BLaER1 treated with 17β-estradiol and CSF1 and Interleukin-3, amounts not matched to agents 10 nM and 100 nM (cell line): Measurements from ENCODE around the gene SPRR2D.
A peak's percentile ranks its signal among the peaks of the same experiment; 100 is the strongest.
"Not testable (repeated sequence)": the region's sequence is repeated elsewhere in the genome, so short reads cannot be mapped to it uniquely, and the experiment has no call there.

Experiments
- H3K27ac ChIP-seq, 11 experiments: shearing (Covaris generic); formaldehyde crosslinking; 2 replicates each; pipeline ENCODE4 v1.8.1; 2022
- H3K27me3 ChIP-seq, 11 experiments: shearing (Covaris generic); formaldehyde crosslinking; 2 replicates each; pipeline ENCODE4 v1.8.1; 2022
- H3K36me3 ChIP-seq, 11 experiments: shearing (Covaris generic); formaldehyde crosslinking; 2 replicates each; pipeline ENCODE4 v1.8.1; 2022
- H3K4me1 ChIP-seq, 10 experiments: shearing (Covaris generic); formaldehyde crosslinking; 2 replicates each; pipeline ENCODE4 v1.8.1; 2022
- H3K4me2 ChIP-seq, 11 experiments: shearing (Covaris generic); formaldehyde crosslinking; 2 replicates each; pipeline ENCODE4 v1.8.1; 2022
- H3K4me3 ChIP-seq, 10 experiments: shearing (Covaris generic); formaldehyde crosslinking; 2 replicates each; pipeline ENCODE4 v1.8.1; 2022
- H3K9ac ChIP-seq, 11 experiments: shearing (Covaris generic); formaldehyde crosslinking; 2 replicates each; pipeline ENCODE4 v1.8.1; 2022
- H3K9me3 ChIP-seq, 11 experiments: shearing (Covaris generic); formaldehyde crosslinking; replicated peaks in 1 of 11; 2 replicates each; pipeline ENCODE4 v1.8.1; 2022
- H4K20me1 ChIP-seq, 11 experiments: shearing (Covaris generic); formaldehyde crosslinking; 2 replicates each; pipeline ENCODE4 v1.8.1; 2022
- Cebpa-rat ChIP-seq, 11 experiments: shearing (Covaris generic); IDR thresholded peaks; 2 replicates each; pipeline ENCODE4 v1.8.1; 2022

Gene SPRR2D

GRCh38 chr1:153025797-153026196, 15.1 kb downstream of the SPRR2D start:
- H3K36me3 ChIP-seq, result no peaks in the 10 kb centered on the region
- H3K27ac ChIP-seq, result no peak overlapping the region
- H3K27me3 ChIP-seq, result peaks cover 0 to 91% (median 6%) of the 10 kb centered on the region in 11 experiments; a peak in 10 of 22 replicates
- H3K4me2 ChIP-seq, result no peak overlapping the region
- H3K4me1 ChIP-seq, result peaks cover 15 to 37% (median 32%) of the 10 kb centered on the region in 10 experiments; a peak in 19 of 20 replicates
- no peak overlapping the region for H3K9ac ChIP-seq
- no peak overlapping the region for H3K4me3 ChIP-seq
- no peak for TF ChIP-seq Cebpa-rat (IDR thresholded peaks at IDR 0.05)
- peaks cover 0 to 13% (median 0%) of the 10 kb centered on the region in 11 experiments; a peak in 3 of 22 replicates for H3K9me3 ChIP-seq
- H4K20me1 ChIP-seq, result no peaks in the 10 kb centered on the region

GRCh38 chr1:153024413-153024812, 16.5 kb downstream of the SPRR2D start:
- Histone ChIP-seq H4K20me1 (no peaks in the 10 kb centered on the region), H3K9ac (no peak overlapping the region), H3K4me3 (no peak overlapping the region), H3K27me3 (peaks cover 0 to 90% (median 0%) of the 10 kb centered on the region in 11 experiments; a peak in 10 of 22 replicates), H3K9me3 (peaks cover 0 to 20% (median 6%) of the 10 kb centered on the region in 11 experiments; a peak in 11 of 22 replicates), H3K4me2 (peak overlapping the region in 8 of 11 experiments; percentile 4 to 79 (median 64); a peak in 10 of 22 replicates), H3K27ac (no peak overlapping the region), H3K36me3 (no peaks in the 10 kb centered on the region), H3K4me1 (peaks cover 15 to 37% (median 32%) of the 10 kb centered on the region in 10 experiments; a peak in 19 of 20 replicates)
- no peak for TF ChIP-seq Cebpa-rat (IDR thresholded peaks at IDR 0.05)

DNA sequence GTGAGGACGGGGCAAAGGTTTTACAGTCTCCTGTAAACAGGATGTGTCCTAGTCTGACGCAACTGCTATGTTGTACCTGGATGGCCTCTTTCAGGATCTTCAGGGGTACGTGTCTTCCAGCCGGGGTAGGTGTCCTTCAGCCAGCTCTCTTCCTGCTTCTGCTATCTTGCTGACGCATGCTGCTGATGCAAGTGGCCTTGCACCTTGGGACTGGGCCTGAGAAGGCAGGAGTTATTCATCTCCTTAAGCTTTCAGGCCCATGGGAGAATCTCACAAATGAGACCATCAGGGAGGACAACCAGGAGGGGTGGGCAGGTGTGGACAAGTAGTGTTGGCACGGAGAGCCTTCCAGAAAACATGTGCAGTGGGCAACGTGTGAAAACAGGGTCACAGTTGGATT, 17.8 kb downstream of the SPRR2D start:
- TF ChIP-seq Cebpa-rat (IDR thresholded peaks at IDR 0.05), result no peak
- Histone ChIP-seq H4K20me1 (no peaks in the 10 kb centered on the region), H3K27ac (peak overlapping the region in 2 of 11 experiments; percentile 1 to 38; a peak in 2 of 22 replicates), H3K9me3 (peaks cover 0 to 23% (median 18%) of the 10 kb centered on the region in 11 experiments; a peak in 17 of 22 replicates), H3K36me3 (no peaks in the 10 kb centered on the region), H3K4me3 (no peak overlapping the region), H3K4me1 (peaks cover 15 to 37% (median 32%) of the 10 kb centered on the region in 10 experiments; a peak in 19 of 20 replicates), H3K9ac (no peak overlapping the region), H3K27me3 (peaks cover 0 to 87% (median 0%) of the 10 kb centered on the region in 11 experiments; a peak in 7 of 22 replicates), H3K4me2 (peak overlapping the region in 10 of 11 experiments; percentile 7 to 79 (median 62); a peak in 18 of 22 replicates)

DNA sequence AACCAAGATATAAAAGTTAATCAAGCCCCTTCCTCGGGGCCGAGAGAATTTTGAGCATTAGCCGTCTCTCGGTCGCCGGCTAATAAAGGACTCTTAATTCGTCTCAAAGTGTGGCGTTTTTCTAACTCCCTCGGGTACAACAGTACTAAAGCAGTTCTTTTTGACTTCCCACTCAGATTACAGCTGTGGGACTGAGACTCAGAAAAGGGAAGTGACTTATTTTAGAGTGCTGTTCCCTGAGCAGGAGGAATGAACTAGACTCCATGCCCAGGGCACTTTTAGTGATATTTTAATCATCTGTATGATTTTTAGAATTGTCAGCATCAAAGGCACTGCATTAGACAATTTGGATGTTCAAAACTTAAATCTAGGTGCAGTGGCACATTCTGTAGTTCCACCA, 18.6 kb downstream of the SPRR2D start:
- H3K4me2 ChIP-seq, result peak overlapping the region; percentile 52 to 79 (median 68); a peak in 21 of 22 replicates
- H3K4me3 ChIP-seq, H3K36me3 ChIP-seq, H4K20me1 ChIP-seq: not testable (repeated sequence)
- H3K27ac ChIP-seq, result peak overlapping the region in 3 of 11 experiments; percentile 1 to 46 (median 38); a peak in 2 of 22 replicates
- H3K4me1 ChIP-seq, result peaks cover 15 to 37% (median 32%) of the 10 kb centered on the region in 10 experiments; a peak in 19 of 20 replicates
- H3K9me3 ChIP-seq, result peaks cover 0 to 24% (median 20%) of the 10 kb centered on the region in 11 experiments; a peak in 17 of 22 replicates
- H3K27me3 ChIP-seq, result peaks cover 0 to 80% (median 0%) of the 10 kb centered on the region in 11 experiments; a peak in 7 of 22 replicates
- H3K9ac ChIP-seq, result peak overlapping the region in 2 of 11 experiments; percentile 2 to 35; a peak in 2 of 22 replicates

DNA sequence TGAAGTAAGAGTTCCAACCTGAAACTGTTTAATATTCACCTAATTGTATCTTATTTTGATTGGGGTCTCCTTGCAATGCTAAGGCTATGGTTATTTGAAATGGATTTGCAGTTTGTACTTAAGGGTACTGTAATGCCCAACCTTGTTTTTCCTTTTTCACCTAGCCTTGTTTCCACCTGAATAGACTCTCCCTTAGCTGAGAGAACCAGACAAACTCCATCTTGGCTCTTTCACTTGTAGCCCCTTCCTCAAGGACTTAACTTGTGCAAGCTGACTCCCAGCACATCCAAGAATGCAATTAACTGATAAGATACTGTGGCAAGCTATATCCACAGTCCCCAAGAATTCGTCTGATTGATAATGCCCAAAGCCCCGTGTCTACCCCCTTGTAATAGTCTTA, 19.1 kb downstream of the SPRR2D start:
- Histone ChIP-seq H3K4me2 (peak overlapping the region; percentile 52 to 79 (median 68); a peak in 21 of 22 replicates), H3K27ac (peak overlapping the region in 1 of 11 experiments; percentile 46; a peak in 2 of 22 replicates), H3K27me3 (peaks cover 0 to 75% (median 0%) of the 10 kb centered on the region in 11 experiments; a peak in 7 of 22 replicates), H3K9ac (peak overlapping the region in 1 of 11 experiments; percentile 35; a peak in 1 of 22 replicates), H3K9me3 (peaks cover 0 to 24% (median 20%) of the 10 kb centered on the region in 11 experiments; a peak in 17 of 22 replicates), H3K4me1 (peaks cover 15 to 37% (median 32%) of the 10 kb centered on the region in 10 experiments; a peak in 19 of 20 replicates)
- not testable (repeated sequence) for H3K4me3 ChIP-seq, H3K36me3 ChIP-seq, H4K20me1 ChIP-seq

- H3K4me3 ChIP-seq, H3K4me1 ChIP-seq, H3K4me2 ChIP-seq: not testable (repeated sequence)
These were observed 29.6 kb downstream of the SPRR2D start for GRCh38 chr1:153011235-153011758.

DNA sequence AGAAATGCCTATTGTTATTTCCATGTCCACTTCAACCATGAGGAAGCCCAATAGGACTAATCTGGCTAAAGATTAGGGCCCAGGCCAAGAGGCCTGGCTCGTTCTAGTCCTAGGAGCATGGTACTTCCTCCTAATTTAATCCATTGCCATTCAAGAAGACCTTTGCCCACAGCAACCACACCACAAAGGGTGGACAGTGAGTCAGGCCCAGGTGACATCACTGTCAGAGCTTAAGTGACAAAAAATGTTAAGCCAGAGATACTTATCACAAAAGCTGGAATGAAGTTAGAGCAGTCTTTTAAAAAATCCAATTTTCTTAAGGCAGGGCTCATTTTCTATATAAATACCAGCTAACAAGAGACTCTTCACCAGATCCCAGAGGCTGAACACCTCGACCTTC, 39.5 kb downstream of the SPRR2D start, which contains the start of gene SPRR3:
Gene SPRR3 (plus strand): TSS at position 368 of the 400 bp plus-strand sequence. CDS start 1,272 bp downstream, outside the sequence.
- Histone ChIP-seq H3K4me1 (peaks cover 0 to 13% (median 8%) of the 10 kb centered on the region in 10 experiments; a peak in 16 of 20 replicates), H3K27ac (no peak within 1 kb of the TSS), H3K36me3 (no peaks in the 10 kb centered on the region), H3K4me2 (peak within 1 kb of the TSS in 7 of 11 experiments; percentile 4 to 57 (median 41); a peak in 11 of 22 replicates), H3K27me3 (peaks cover 0 to 6% (median 0%) of the 10 kb centered on the region in 11 experiments; a peak in 2 of 22 replicates), H3K9ac (no peak within 1 kb of the TSS), H3K9me3 (no peaks in the 10 kb centered on the region), H4K20me1 (no peaks in the 10 kb centered on the region), H3K4me3 (no peak within 1 kb of the TSS)
- TF ChIP-seq Cebpa-rat (IDR thresholded peaks at IDR 0.05), result no peak

More at GRCh38 chr1:153011235-153011758, 29.6 kb downstream of the SPRR2D start:
- H3K27ac ChIP-seq, H3K27me3 ChIP-seq, H4K20me1 ChIP-seq, H3K9ac ChIP-seq, H3K36me3 ChIP-seq: not testable (repeated sequence)
- peaks cover 8 to 21% (median 13%) of the 10 kb centered on the region in 11 experiments; a peak in 21 of 22 replicates for H3K9me3 ChIP-seq

- no peak overlapping the region for H3K27ac ChIP-seq
- peaks cover 0 to 6% (median 0%) of the 10 kb centered on the region in 11 experiments; a peak in 2 of 22 replicates for H3K27me3 ChIP-seq
- no peak for TF ChIP-seq Cebpa-rat (IDR thresholded peaks at IDR 0.05)
These were observed 40.6 kb downstream of the SPRR2D start for GRCh38 chr1:153000294-153000693.

DNA sequence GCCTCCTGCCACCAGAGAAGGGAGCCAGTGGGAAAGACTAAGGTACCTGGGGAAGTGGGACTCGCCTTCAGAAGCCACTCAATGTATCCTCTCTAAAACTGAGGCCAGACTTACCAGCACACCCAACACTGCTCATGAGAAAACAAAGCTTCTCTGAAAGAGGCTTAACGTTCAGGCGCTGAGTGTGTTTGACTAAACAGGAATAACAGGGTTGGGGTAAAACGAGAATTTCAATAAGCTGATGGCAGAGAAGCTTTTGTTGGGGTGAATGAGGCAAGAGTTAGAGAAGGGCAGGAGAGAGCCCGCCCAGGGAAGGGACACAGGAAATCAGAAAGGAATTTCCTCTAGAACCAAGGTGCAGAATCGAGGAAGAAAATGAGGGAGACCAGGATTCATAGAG, 41.1 kb downstream of the SPRR2D start:
- H3K4me3 ChIP-seq, result no peak overlapping the region
- no peak for TF ChIP-seq Cebpa-rat (IDR thresholded peaks at IDR 0.05)
- no peak overlapping the region for H3K9ac ChIP-seq
- peaks cover 0 to 13% (median 8%) of the 10 kb centered on the region in 10 experiments; a peak in 16 of 20 replicates for H3K4me1 ChIP-seq
- H3K27me3 ChIP-seq, result peaks cover 0 to 6% (median 0%) of the 10 kb centered on the region in 11 experiments; a peak in 2 of 22 replicates
- H3K27ac ChIP-seq, result no peak overlapping the region
- H3K36me3 ChIP-seq, result no peaks in the 10 kb centered on the region
- H3K9me3 ChIP-seq, result peaks cover 8 to 11% (median 9%) of the 10 kb centered on the region in 11 experiments; a peak in 19 of 22 replicates
- H4K20me1 ChIP-seq, result no peaks in the 10 kb centered on the region
- H3K4me2 ChIP-seq, result peak overlapping the region in 6 of 11 experiments; percentile 8 to 43 (median 38); a peak in 7 of 22 replicates

More at GRCh38 chr1:153000294-153000693, 40.6 kb downstream of the SPRR2D start:
- peaks cover 3 to 6% (median 5%) of the 10 kb centered on the region in 11 experiments; a peak in 18 of 22 replicates for H3K9me3 ChIP-seq
- no peaks in the 10 kb centered on the region for H4K20me1 ChIP-seq
- H3K4me2 ChIP-seq, result peak overlapping the region in 8 of 11 experiments; percentile 8 to 43 (median 32); a peak in 10 of 22 replicates
- H3K4me3 ChIP-seq, result no peak overlapping the region
- H3K9ac ChIP-seq, result no peak overlapping the region
- no peaks in the 10 kb centered on the region for H3K36me3 ChIP-seq
- H3K4me1 ChIP-seq, result peaks cover 0 to 13% (median 8%) of the 10 kb centered on the region in 10 experiments; a peak in 16 of 20 replicates
